Gastrocnemius medialis (tissue), 4 donors: ENCODE measurements around the gene APOL4.

Source experiments
- CTCF ChIP-seq, 5 experiments: fragments of 450-650 bp in 3 of 5; fragments of 200-600 bp in 2 of 5; sonication (generic) in 2 of 5; IDR thresholded peaks in 4 of 5; conservative IDR thresholded peaks in 1 of 5; 1 replicate in 4 of 5; 2 replicates in 1 of 5; pipeline ENCODE4 v1.5.1; 2016 to 2019; ENCODE audit warnings: antibody characterized with exemption in 5 of 5, mild to moderate bottlenecking in 3 of 5, moderate library complexity in 3 of 5
- POLR2A ChIP-seq, 2 donors: fragments of 450-650 bp; IDR thresholded peaks; one replicate each; pipeline ENCODE4 v1.6.1; 2017; ENCODE audit warnings: antibody characterized with exemption in 2 of 2, mild to moderate bottlenecking in 2 of 2, moderate library complexity in 2 of 2

GRCh38 chr22:36238373-36239149 lies 37.0 kb upstream of the APOL4 start:
- TF ChIP-seq CTCF (IDR thresholded peaks at IDR 0.05 in 4 of 5, conservative IDR thresholded peaks at IDR 0.05 in 1 of 5): no peak
- no peak for TF ChIP-seq POLR2A (IDR thresholded peaks at IDR 0.05)
